Left cardiac atrium (tissue), 4 donors: Measurements from ENCODE around the gene TOR2A. TPM values are rescaled to one million over a fixed set of nuclear protein-coding genes. Genes with fewer than 3 reads are reported as not detected.
"Not testable (repeated sequence)": the region's sequence is repeated elsewhere in the genome, so short reads cannot be mapped to it uniquely, and the experiment has no call there.

Experiments
- ATAC-seq, 2 donors: fragments of 200-7000 bp; cut with Tn5 transposase; one replicate each; pipeline ENCODE4 v1.9.1; 2020; ENCODE audit warnings: mild to moderate bottlenecking in 2 of 2, moderate library complexity in 2 of 2
- DNase-seq: peaks from one replicate; pipeline ENCODE4 v3.0.0-alpha.2; 2020
- intact Hi-C, 2 donors: fragments of 100-400 bp; cut with DNase I; formaldehyde crosslinking; loops; one replicate each; pipeline versions ENCODE4 v1.14.1 to v1.15.1; 2022 to 2023
- total RNA-seq, 2 donors: library from RNA; stranded (reverse); fragmentation: NEBNext Ultra II Directional; extraction: Animal tissue kit (Norgen Biotek cat#: 25700); gene quantifications; one replicate each; pipeline ENCODE4 v1.2.1, GENCODE V29; 2021
- donor health status: DM: no; HTN: yes; CAD: no.
- donor health status: DM: no; HTN: yes; CAD: no; lungs with severe emphysema.
- donor health status: DM: yes; HTN: yes; CAD: no.
- donor health status: Dilated cardiomyopathy.

TOR2A gene
- total RNA-seq, 2 donors from 2014 or later = 5.1 TPM

GRCh38 chr9:127770583-127770904 lies 35.5 kb upstream of the TOR2A start:
- intact Hi-C loops = no loop called here
- DNase-seq = no peak
- no peak for ATAC-seq

- ATAC-seq (no peak), DNase-seq (no peak)
- intact Hi-C loops = no loop called here
These were observed 35.0 kb upstream of the TOR2A start for GRCh38 chr9:127769929-127770582.

- ATAC-seq = no peak
- DNase-seq = no peak
- intact Hi-C loops = no loop called here
These were observed 34.0 kb upstream of the TOR2A start for GRCh38 chr9:127769101-127769500.

GRCh38 chr9:127768698-127769097 lies 33.6 kb upstream of the TOR2A start:
- intact Hi-C loops = no loop called here
- no peak for DNase-seq
- ATAC-seq = no peak

- ATAC-seq (no peak), DNase-seq (no peak)
- intact Hi-C loops = no loop called here
These were observed 32.8 kb upstream of the TOR2A start for GRCh38 chr9:127767909-127768331.

- no peak for DNase-seq
- intact Hi-C loops = no loop called here
- ATAC-seq = no peak
These were observed 32.3 kb upstream of the TOR2A start for GRCh38 chr9:127767410-127767809.

- no peak for ATAC-seq
- no peak for DNase-seq
- intact Hi-C loops = no loop called here
These were observed 30.3 kb upstream of the TOR2A start for GRCh38 chr9:127765418-127765817.

- ATAC-seq (peak; percentile 65 to 71), DNase-seq (peak; percentile 80)
- intact Hi-C loops = no loop called here
These were observed 28.9 kb upstream of the TOR2A start for GRCh38 chr9:127763918-127764384.

GRCh38 chr9:127762111-127762676 lies 27.1 kb upstream of the TOR2A start:
- DNase-seq (peak; percentile 84), ATAC-seq (peak; percentile 72 to 78)
- intact Hi-C loops = no loop called here

GRCh38 chr9:127761491-127761956 lies 26.4 kb upstream of the TOR2A start:
- DNase-seq (no peak), ATAC-seq (peak in 1 of 2 donors; percentile 16)
- intact Hi-C loops = no loop called here

GRCh38 chr9:127761061-127761460 lies 26.0 kb upstream of the TOR2A start:
- ATAC-seq (no peak), DNase-seq (no peak)
- intact Hi-C loops = no loop called here

- ATAC-seq (no peak), DNase-seq (no peak)
- intact Hi-C loops = no loop called here
These were observed 23.7 kb upstream of the TOR2A start for GRCh38 chr9:127758843-127759242.

- ATAC-seq, DNase-seq, intact Hi-C loops: not testable (repeated sequence)
These were observed 21.7 kb upstream of the TOR2A start for GRCh38 chr9:127756776-127757175.

- intact Hi-C loops = no loop called here
- ATAC-seq = no peak
- DNase-seq = no peak
These were observed 21.1 kb upstream of the TOR2A start for GRCh38 chr9:127756233-127756632.

- no peak for DNase-seq
- intact Hi-C loops = no loop called here
- ATAC-seq = peak; percentile 40 to 46
These were observed 20.3 kb upstream of the TOR2A start for GRCh38 chr9:127755061-127756060.

GRCh38 chr9:127754099-127755060 lies 19.3 kb upstream of the TOR2A start:
- no peak for DNase-seq
- intact Hi-C loops = no loop called here
- ATAC-seq = peak in 1 of 2 donors; percentile 55

- no peak for DNase-seq
- no peak for ATAC-seq
These were observed 18.5 kb upstream of the TOR2A start for GRCh38 chr9:127753622-127754021.

GRCh38 chr9:127753148-127753547 lies 18.1 kb upstream of the TOR2A start:
- intact Hi-C loops = no loop called here
- no peak for DNase-seq
- ATAC-seq = no peak

More at GRCh38 chr9:127753622-127754021, 18.5 kb upstream of the TOR2A start:
- intact Hi-C loops = no loop called here
